Measurements from ENCODE around the gene HSFX3. TPM values are rescaled to one million over a fixed set of nuclear protein-coding genes. Genes with fewer than 3 reads are reported as not detected.
"Not testable (repeated sequence)": the region's sequence is repeated elsewhere in the genome, so short reads cannot be mapped to it uniquely, and the experiment has no call there.

HSFX3 gene
- total RNA-seq, 1 donor from 2014 or later: not detected

- ATAC-seq; intact Hi-C loops (cut with DNase I): not testable (repeated sequence)
Observed at GRCh38 chrX:149547782-149548181, 1.9 kb downstream of the HSFX3 start.

GRCh38 chrX:149546962-149547361 lies 2.8 kb downstream of the HSFX3 start:
- ATAC-seq; DNase-seq (ENCODE audit: low spot score); intact Hi-C loops (cut with DNase I): not testable (repeated sequence)

More at GRCh38 chrX:149547782-149548181, 1.9 kb downstream of the HSFX3 start:
- DNase-seq (ENCODE audit: low spot score): not testable (repeated sequence)

- ATAC-seq; intact Hi-C loops (cut with DNase I); DNase-seq (ENCODE audit: low spot score): not testable (repeated sequence)
Observed at GRCh38 chrX:149545545-149546543, 3.9 kb downstream of the HSFX3 start.

GRCh38 chrX:149541521-149542047 lies 8.1 kb downstream of the HSFX3 start:
- ATAC-seq: no peak
- intact Hi-C loops (cut with DNase I): no loop called here

GRCh38 chrX:149540621-149541520 lies 8.9 kb downstream of the HSFX3 start, which contains the start of gene EOLA1:
TSS of gene EOLA1 (plus strand) at chrX:149541012. CDS start at chrX:149545631, 4,619 bp downstream.
- DNase-seq (ENCODE audit: low spot score) (peak; percentile 87), ATAC-seq (peak; percentile 58)
- intact Hi-C loops (cut with DNase I): no loop called here

More at GRCh38 chrX:149541521-149542047, 8.1 kb downstream of the HSFX3 start:
- DNase-seq (ENCODE audit: low spot score): no peak

- ATAC-seq (peak; percentile 87), DNase-seq (ENCODE audit: low spot score) (peak; percentile 95)
- intact Hi-C loops (cut with DNase I): no loop called here
Observed at GRCh38 chrX:149540131-149540620, 9.5 kb downstream of the HSFX3 start.

- intact Hi-C loops (cut with DNase I): no loop called here
- peak; percentile 92 for DNase-seq (ENCODE audit: low spot score)
- peak; percentile 81 for ATAC-seq
Observed at GRCh38 chrX:149539283-149540130, 10.2 kb downstream of the HSFX3 start.

- ATAC-seq; intact Hi-C loops (cut with DNase I); DNase-seq (ENCODE audit: low spot score): not testable (repeated sequence)
Observed at GRCh38 chrX:149537474-149537873, 12.2 kb downstream of the HSFX3 start.

- ATAC-seq; intact Hi-C loops (cut with DNase I); DNase-seq (ENCODE audit: low spot score): not testable (repeated sequence)
Observed at GRCh38 chrX:149534926-149535602, 14.7 kb downstream of the HSFX3 start.

- intact Hi-C loops (cut with DNase I); DNase-seq (ENCODE audit: low spot score); ATAC-seq: not testable (repeated sequence)
Observed at GRCh38 chrX:149533999-149534398, 15.7 kb downstream of the HSFX3 start.

GRCh38 chrX:149532868-149533267 lies 16.9 kb downstream of the HSFX3 start:
- DNase-seq (ENCODE audit: low spot score); intact Hi-C loops (cut with DNase I); ATAC-seq: not testable (repeated sequence)

- ATAC-seq (no peak), DNase-seq (ENCODE audit: low spot score) (no peak)
- intact Hi-C loops (cut with DNase I): no loop called here
Observed at GRCh38 chrX:149531599-149531998, 18.1 kb downstream of the HSFX3 start.

GRCh38 chrX:149528381-149528780 lies 21.3 kb downstream of the HSFX3 start:
- DNase-seq (ENCODE audit: low spot score): no peak
- intact Hi-C loops (cut with DNase I): no loop called here
- ATAC-seq: no peak

- intact Hi-C loops (cut with DNase I): no loop called here
- no peak for DNase-seq (ENCODE audit: low spot score)
- ATAC-seq: no peak
Observed at GRCh38 chrX:149527705-149528104, 22.0 kb downstream of the HSFX3 start.

GRCh38 chrX:149526318-149527033 lies 23.2 kb downstream of the HSFX3 start:
- DNase-seq (ENCODE audit: low spot score); intact Hi-C loops (cut with DNase I): not testable (repeated sequence)
- ATAC-seq: peak; percentile 18

- intact Hi-C loops (cut with DNase I); DNase-seq (ENCODE audit: low spot score): not testable (repeated sequence)
- ATAC-seq: peak; percentile 41
Observed at GRCh38 chrX:149525903-149526302, 23.8 kb downstream of the HSFX3 start.

Measured in sciatic nerve (tissue), 2 donors.